Tibial nerve (tissue), 4 donors: ENCODE results near the gene ETNK1.

ENCODE experiments used
- CTCF ChIP-seq, 5 experiments: fragments of 200-600 bp in 3 of 5; fragments of 450-650 bp in 2 of 5; sonication (generic) in 3 of 5; IDR thresholded peaks; one replicate each; pipeline ENCODE4 v1.5.1; 2016 to 2019; ENCODE audit warnings: antibody characterized with exemption in 5 of 5, mild to moderate bottlenecking in 3 of 5, moderate library complexity in 2 of 5
- EP300 ChIP-seq, 2 donors: sonication (generic); formaldehyde crosslinking; IDR thresholded peaks; one replicate each; pipeline ENCODE4 v1.6.1; 2017; ENCODE audit warnings: antibody characterized with exemption in 2 of 2, mild to moderate bottlenecking in 1 of 2
- POLR2A ChIP-seq, 2 donors: fragments of 450-650 bp; IDR thresholded peaks; one replicate each; pipeline ENCODE4 v1.6.1; 2017; ENCODE audit warnings: antibody characterized with exemption in 2 of 2, mild to moderate bottlenecking in 2 of 2, moderate library complexity in 2 of 2

- TF ChIP-seq CTCF (IDR thresholded peaks at IDR 0.05) (no peak), POLR2A (IDR thresholded peaks at IDR 0.05) (no peak), EP300 (IDR thresholded peaks at IDR 0.05) (no peak)
These were observed 23.7 kb downstream of the ETNK1 start for GRCh38 chr12:22648668-22649067.
